Chondrocyte (in vitro differentiated cells): ENCODE results near the gene PXYLP1. TPM values are rescaled to one million over a fixed set of nuclear protein-coding genes. Genes with fewer than 3 reads are reported as not detected.

ENCODE experiments used
- DNase-seq: peaks from one replicate; pipeline ENCODE4 v3.0.0; 2021; ENCODE audit warnings: mixed read lengths, low spot score
- H3K27ac Mint-ChIP-seq: one replicate; pipeline ENCODE4 v1.8.0; 2021; ENCODE audit warnings: mild to moderate bottlenecking, moderate library complexity, mixed read lengths; ENCODE audit not compliant: unreplicated experiment
- H3K27me3 Mint-ChIP-seq: 2 replicates; pipeline ENCODE4 v1.8.0; 2021; ENCODE audit warnings: low read depth, mixed read lengths
- H3K36me3 Mint-ChIP-seq: 2 replicates; pipeline ENCODE4 v1.8.0; 2021; ENCODE audit warnings: low read depth, mixed read lengths
- H3K4me1 Mint-ChIP-seq: 2 replicates; pipeline ENCODE4 v1.8.0; 2021; ENCODE audit warnings: low read depth, mild to moderate bottlenecking, mixed read lengths
- H3K4me3 Mint-ChIP-seq: one replicate; pipeline ENCODE4 v1.8.0; 2021; ENCODE audit warnings: mild to moderate bottlenecking, moderate library complexity, mixed read lengths; ENCODE audit not compliant: unreplicated experiment
- H3K9me3 Mint-ChIP-seq: 2 replicates; pipeline ENCODE4 v1.8.0; 2021; ENCODE audit warnings: low read depth, mixed read lengths
- CTCF ChIP-seq: fragments of 200-600 bp; sonication (generic); IDR thresholded peaks from 2 replicates; pipeline ENCODE4 v1.5.0; 2021; ENCODE audit warnings: antibody characterized with exemption, mild to moderate bottlenecking, moderate library complexity
- total RNA-seq: library from RNA; stranded (reverse); gene quantifications from 3 replicates; pipeline ENCODE4 v1.2.1, GENCODE V29; 2021

Gene PXYLP1
- total RNA-seq, 1 donor from 2014 or later, result 36.0 TPM

- Mint-ChIP-seq H3K9me3 (no peaks in the 10 kb centered on the region), H3K27ac (no peak overlapping the region), H3K27me3 (no peaks in the 10 kb centered on the region), H3K4me3 (no peak overlapping the region), H3K4me1 (peaks cover 54% of the 10 kb centered on the region), H3K36me3 (peaks cover 13% of the 10 kb centered on the region)
- TF ChIP-seq CTCF, result no peak
- DNase-seq, result no peak
These were observed 8.1 kb downstream of the PXYLP1 start for GRCh38 chr3:141239511-141240281.

- Mint-ChIP-seq H3K9me3 (no peaks in the 10 kb centered on the region), H3K27me3 (no peaks in the 10 kb centered on the region), H3K27ac (peak overlapping the region; percentile 66), H3K4me1 (peaks cover 54% of the 10 kb centered on the region), H3K4me3 (no peak overlapping the region), H3K36me3 (peaks cover 9% of the 10 kb centered on the region)
- DNase-seq, result no peak
- no peak for TF ChIP-seq CTCF
These were observed 8.7 kb downstream of the PXYLP1 start for GRCh38 chr3:141240286-141240685.

GRCh38 chr3:141240687-141241615 lies 9.3 kb downstream of the PXYLP1 start:
- H3K36me3 Mint-ChIP-seq, result peaks cover 6% of the 10 kb centered on the region
- H3K27me3 Mint-ChIP-seq, result no peaks in the 10 kb centered on the region
- no peaks in the 10 kb centered on the region for H3K9me3 Mint-ChIP-seq
- H3K27ac Mint-ChIP-seq, result peak overlapping the region; percentile 92
- DNase-seq, result no peak
- TF ChIP-seq CTCF, result no peak
- H3K4me3 Mint-ChIP-seq, result peak overlapping the region; percentile 22
- peaks cover 60% of the 10 kb centered on the region for H3K4me1 Mint-ChIP-seq

GRCh38 chr3:141241616-141242376 lies 10.2 kb downstream of the PXYLP1 start:
- no peaks in the 10 kb centered on the region for H3K27me3 Mint-ChIP-seq
- no peak for TF ChIP-seq CTCF
- H3K4me1 Mint-ChIP-seq, result peaks cover 61% of the 10 kb centered on the region
- DNase-seq, result no peak
- H3K36me3 Mint-ChIP-seq, result peaks cover 2% of the 10 kb centered on the region
- H3K9me3 Mint-ChIP-seq, result no peaks in the 10 kb centered on the region
- peak overlapping the region; percentile 22 for H3K4me3 Mint-ChIP-seq
- peak overlapping the region; percentile 92 for H3K27ac Mint-ChIP-seq
